SK-N-SH (cell line): ENCODE results near the gene MEF2C. TPM values are rescaled to one million over a fixed set of nuclear protein-coding genes. Genes with fewer than 3 reads are reported as not detected.

Experiments
- CTCF ChIA-PET: fragments of 300-600, 350-600 bp; formaldehyde crosslinking; extraction: SDS; loops from one replicate; lab custom pipeline; 2021; lab: Yijun Ruan, JAX
- POLR2A ChIA-PET: fragments of 350-600 bp; sonication (Branson Sonifier 250); formaldehyde crosslinking; extraction: SDS; loops from one replicate; lab custom pipeline; 2020; ENCODE audit warnings: antibody characterized with exemption, inconsistent platforms; lab: Yijun Ruan, JAX
- DNase-seq: peaks from one replicate; pipeline ENCODE4 v3.0.0; 2012
- H2AFZ ChIP-seq: fragments of 200-600 bp; sonication (generic); 2 replicates; pipeline ENCODE4 v1.8.1; 2016; ENCODE audit warnings: antibody characterized with exemption, mild to moderate bottlenecking, low read depth
- H3F3A ChIP-seq: fragments of 200-600 bp; sonication (generic); replicated peaks from 2 replicates; pipeline ENCODE3; 2016; ENCODE audit warnings: antibody characterized with exemption, mild to moderate bottlenecking; ENCODE audit not compliant: insufficient read depth
- H3K27ac ChIP-seq, 2 experiments: fragments of 200-500 bp in 1 of 2; fragments of 200-600 bp in 1 of 2; sonication (Bioruptor generic) in 1 of 2; sonication (generic), shearing (Covaris generic) in 1 of 2; 2 replicates each; pipeline versions ENCODE4 v1.5.1 to v1.6.1; 2014 to 2016; ENCODE audit warnings: low read depth in 2 of 2, inconsistent platforms in 1 of 2, low read length in 1 of 2, mild to moderate bottlenecking in 1 of 2, mixed read lengths in 1 of 2
- H3K27me3 ChIP-seq: fragments of 200-600 bp; sonication (generic), shearing (Covaris generic); 2 replicates; pipeline ENCODE4 v1.6.1; 2016; ENCODE audit warnings: mixed run types; ENCODE audit not compliant: insufficient read depth
- H3K36me3 ChIP-seq, 2 experiments: fragments of 200-500 bp in 1 of 2; fragments of 200-600 bp in 1 of 2; sonication (Bioruptor generic) in 1 of 2; sonication (generic) in 1 of 2; replicated peaks in 1 of 2; 2 replicates each; pipeline versions ENCODE3 to v1.5.1; 2014 to 2016; ENCODE audit warnings: low read length in 1 of 2, mild to moderate bottlenecking in 1 of 2; ENCODE audit not compliant: insufficient read depth in 2 of 2, control insufficient read depth in 1 of 2
- H3K4me1 ChIP-seq, 2 experiments: fragments of 200-500 bp in 1 of 2; fragments of 200-600 bp in 1 of 2; sonication (Bioruptor generic) in 1 of 2; sonication (generic), shearing (Covaris generic) in 1 of 2; 2 replicates each; pipeline versions ENCODE4 v1.5.1 to v1.6.1; 2014 to 2016; ENCODE audit warnings: low read depth in 1 of 2, low read length in 1 of 2, mixed run types in 1 of 2; ENCODE audit not compliant: insufficient read depth in 2 of 2, control insufficient read depth in 1 of 2
- H3K4me2 ChIP-seq: fragments of 200-600 bp; sonication (generic), shearing (Covaris generic); 2 replicates; pipeline ENCODE4 v1.6.1; 2017; ENCODE audit warnings: mixed run types
- H3K4me3 ChIP-seq, 2 experiments: fragments of 200-500 bp in 1 of 2; fragments of 200-600 bp in 1 of 2; sonication (Bioruptor generic) in 1 of 2; sonication (generic), shearing (Covaris generic) in 1 of 2; 2 replicates each; pipeline versions ENCODE4 v1.5.1 to v1.8.1; 2014 to 2016; ENCODE audit warnings: low read depth in 2 of 2, inconsistent platforms in 1 of 2, low read length in 1 of 2, mild to moderate bottlenecking in 1 of 2, mixed read lengths in 1 of 2, moderate library complexity in 1 of 2
- H3K79me2 ChIP-seq: fragments of 200-600 bp; sonication (generic); 2 replicates; pipeline ENCODE4 v1.8.1; 2017; ENCODE audit warnings: mild to moderate bottlenecking; ENCODE audit not compliant: insufficient read depth
- H3K9ac ChIP-seq: fragments of 200-600 bp; sonication (generic); 2 replicates; pipeline ENCODE4 v1.6.1; 2017; ENCODE audit warnings: mixed run types
- H3K9me2 ChIP-seq: fragments of 200-600 bp; sonication (generic); 2 replicates; pipeline ENCODE4 v1.6.1; 2017; ENCODE audit warnings: mixed run types
- H3K9me3 ChIP-seq: fragments of 200-600 bp; sonication (generic); 2 replicates; pipeline ENCODE4 v1.6.1; 2017; ENCODE audit warnings: mixed run types, mild to moderate bottlenecking, moderate library complexity
- H4K20me1 ChIP-seq: fragments of 200-600 bp; sonication (generic); 2 replicates; pipeline ENCODE4 v1.6.1; 2017; ENCODE audit warnings: mild to moderate bottlenecking, mixed run types; ENCODE audit not compliant: insufficient read depth
- ELF1 ChIP-seq: IDR thresholded peaks from 2 replicates; pipeline ENCODE4 v1.4.0; 2012
- EP300 ChIP-seq, 2 experiments: IDR thresholded peaks; 2 replicates each; pipeline versions ENCODE4 v1.4.0 to v1.6.1; 2012; ENCODE audit warnings: borderline replicate concordance in 1 of 2, low read depth in 1 of 2, low read length in 1 of 2
- EZH2phosphoT487 ChIP-seq: fragments of 200-600 bp; sonication (generic); IDR thresholded peaks from 2 replicates; pipeline ENCODE4 v1.6.1; 2017; ENCODE audit warnings: low read depth, mixed run types, mild to moderate bottlenecking, antibody characterized with exemption, moderate library complexity, borderline replicate concordance
- FOXM1 ChIP-seq: IDR thresholded peaks from 2 replicates; pipeline ENCODE4 v1.4.0; 2012; ENCODE audit warnings: low read depth, mild to moderate bottlenecking
- GABPA ChIP-seq: IDR thresholded peaks from 2 replicates; pipeline ENCODE4 v1.4.0; 2012; ENCODE audit warnings: low read depth, mild to moderate bottlenecking
- IRF3 ChIP-seq: fragments of 150-350 bp; IDR thresholded peaks from 2 replicates; pipeline ENCODE4 v1.6.1; 2016; ENCODE audit warnings: mild to moderate bottlenecking, low read depth, low read length
- MAX ChIP-seq: IDR thresholded peaks from 2 replicates; pipeline ENCODE4 v1.4.0; 2012; ENCODE audit warnings: low read depth
- MEF2A ChIP-seq: IDR thresholded peaks from 2 replicates; pipeline ENCODE4 v1.4.0; 2012; ENCODE audit warnings: low read depth, borderline replicate concordance
- PBX3 ChIP-seq: IDR thresholded peaks from 2 replicates; pipeline ENCODE4; 2012
- RAD21 ChIP-seq: IDR thresholded peaks from 2 replicates; pipeline ENCODE4 v1.6.1; 2012; ENCODE audit warnings: mild to moderate bottlenecking, low read length
- SIN3A ChIP-seq: IDR thresholded peaks from 2 replicates; pipeline ENCODE4 v1.6.1; 2012; ENCODE audit warnings: low read depth, mild to moderate bottlenecking, low read length, moderate library complexity, borderline replicate concordance
- SMC3 ChIP-seq: IDR thresholded peaks from 2 replicates; pipeline ENCODE4 v1.6.1; 2012; ENCODE audit warnings: low read depth, low read length, improper control_type of control experiment
- TCF12 ChIP-seq: IDR thresholded peaks from 2 replicates; pipeline ENCODE4 v1.4.0; 2012
- USF1 ChIP-seq: IDR thresholded peaks from 2 replicates; pipeline ENCODE4 v1.4.0; 2012; ENCODE audit warnings: low read depth, borderline replicate concordance
- USF2 ChIP-seq: fragments of 150-350 bp; IDR thresholded peaks from 2 replicates; pipeline ENCODE4 v1.6.1; 2017; ENCODE audit warnings: antibody characterized with exemption, low read length, low read depth, borderline replicate concordance
- WGBS: methylation state at CpG from one replicate; pipeline ENCODE4 v1.1.6; 2017; ENCODE audit warnings: low lambda C conversion rate; 5-methylcytosine and 5-hydroxymethylcytosine counted together
- polyA plus RNA-seq, 3 experiments: library from polyadenylated mRNA; depleted of rRNA; stranded (reverse); fragments of >200 nt; gene quantifications; 2 replicates each; pipeline ENCODE4 v1.2.3, GENCODE V29; 2012

The MEF2C gene
- polyA plus RNA-seq, 1 of the 3 experiments (the other 2 are of a cell fraction): 1.2 TPM

GRCh38 chr5:88734191-88734640, 148.8 kb downstream of the MEF2C start:
- Histone ChIP-seq H3K27ac (no peak overlapping the region), H3F3A (no peaks in the 10 kb centered on the region), H3K36me3 (no peaks in the 10 kb centered on the region), H3K4me1 (peaks cover 0 to 12% of the 10 kb centered on the region in 2 experiments; a peak in 2 of 4 replicates), H3K9ac (no peak overlapping the region), H3K9me2 (no peaks in the 10 kb centered on the region), H4K20me1 (no peaks in the 10 kb centered on the region), H2AFZ (peak overlapping the region; percentile 48; the same call in 1 of the 2 replicates), H3K27me3 (no peaks in the 10 kb centered on the region), H3K4me3 (no peak overlapping the region), H3K9me3 (no peaks in the 10 kb centered on the region), H3K4me2 (no peak overlapping the region), H3K79me2 (no peaks in the 10 kb centered on the region)
- 80% methylated on average over 6 of the region's 6 CpGs for whole genome bisulfite sequencing
- peak; percentile 14 for DNase-seq
- POLR2A ChIA-PET: no interaction called here
- CTCF ChIA-PET: interaction anchor here (0.9 to 1.5 kb wide), 2 partner anchors 996 to 1531 kb away, joined by 3 to 7 read pairs; no protein-coding TSS in a partner anchor
- TF ChIP-seq MEF2A: no peak
- TF ChIP-seq EP300 (IDR thresholded peaks at IDR 0.05; ENCODE audit: borderline replicate concordance in 1 of 2, low read depth in 1 of 2, low read length in 1 of 2): peak in 1 of 2 experiments; percentile 67; a peak in 1 of 4 replicates

GRCh38 chr5:88732862-88733261, 150.1 kb downstream of the MEF2C start:
- no peaks in the 10 kb centered on the region for H3K79me2 ChIP-seq
- H3K4me1 ChIP-seq: peaks cover 0 to 12% of the 10 kb centered on the region in 2 experiments; a peak in 2 of 4 replicates
- H4K20me1 ChIP-seq: no peaks in the 10 kb centered on the region
- H2AFZ ChIP-seq: no peak overlapping the region; the same call in 1 of the 2 replicates
- H3K27me3 ChIP-seq: no peaks in the 10 kb centered on the region
- no peak overlapping the region for H3K4me3 ChIP-seq
- WGBS: 93% methylated on average over 2 of the region's 2 CpGs
- H3K4me2 ChIP-seq: no peak overlapping the region
- TF ChIP-seq TCF12: no peak
- TF ChIP-seq EZH2phosphoT487: no peak
- no peak for TF ChIP-seq GABPA
- no peak for TF ChIP-seq USF2
- no peak for TF ChIP-seq RAD21
- peaks cover 5% of the 10 kb centered on the region for H3F3A ChIP-seq
- H3K27ac ChIP-seq: no peak overlapping the region
- no peak overlapping the region for H3K9ac ChIP-seq
- CTCF ChIA-PET: interaction anchor here (1.0 to 11.1 kb wide), 2 partner anchors 151 to 1532 kb away, joined by 3 to 168 read pairs; partner anchors contain the start of gene MEF2C
- H3K36me3 ChIP-seq: no peaks in the 10 kb centered on the region
- POLR2A ChIA-PET: no interaction called here
- DNase-seq: no peak
- H3K9me2 ChIP-seq: no peaks in the 10 kb centered on the region
- H3K9me3 ChIP-seq: no peaks in the 10 kb centered on the region

- CTCF ChIA-PET: interaction anchor here (1.0 to 11.1 kb wide), 2 partner anchors 151 to 1533 kb away, joined by 3 to 168 read pairs; partner anchors contain the start of gene MEF2C
- H3K9ac ChIP-seq: no peak overlapping the region
- H3K4me1 ChIP-seq: peaks cover 0 to 12% of the 10 kb centered on the region in 2 experiments; a peak in 2 of 4 replicates
- no peaks in the 10 kb centered on the region for H3K9me3 ChIP-seq
- no peak overlapping the region for H3K4me3 ChIP-seq
- H3K9me2 ChIP-seq: no peaks in the 10 kb centered on the region
- peak overlapping the region; percentile 3; the same call in 1 of the 2 replicates for H2AFZ ChIP-seq
- POLR2A ChIA-PET: no interaction called here
- no peak overlapping the region for H3K4me2 ChIP-seq
- H3K36me3 ChIP-seq: no peaks in the 10 kb centered on the region
- H3K27ac ChIP-seq: peak overlapping the region in 1 of 2 experiments; percentile 13; a peak in 1 of 4 replicates
- H3K79me2 ChIP-seq: no peaks in the 10 kb centered on the region
- no peak for DNase-seq
- H4K20me1 ChIP-seq: no peaks in the 10 kb centered on the region
- H3K27me3 ChIP-seq: no peaks in the 10 kb centered on the region
- H3F3A ChIP-seq: peaks cover 5% of the 10 kb centered on the region
- 93% methylated on average over 5 of the region's 5 CpGs for WGBS
- TF ChIP-seq FOXM1: no peak
- no peak for TF ChIP-seq PBX3
- no peak for TF ChIP-seq MAX
- TF ChIP-seq ELF1: no peak
- no peak for TF ChIP-seq USF2
- no peak for TF ChIP-seq SMC3
- no peak for TF ChIP-seq IRF3
- TF ChIP-seq SIN3A: no peak
- TF ChIP-seq USF1: no peak
These were observed 150.8 kb downstream of the MEF2C start for GRCh38 chr5:88732181-88732633.
